H9 (cell line): ENCODE data around the gene EFNA3. TPM values are rescaled to one million over a fixed set of nuclear protein-coding genes. Genes with fewer than 3 reads are reported as not detected.
A peak's percentile ranks its signal among the peaks of the same experiment; 100 is the strongest.

Source experiments
- DNase-seq: peaks from one replicate; pipeline ENCODE4 v3.0.0-alpha.2; 2017
- H2AFZ ChIP-seq: one replicate; pipeline ENCODE4 v1.6.1; 2013; ENCODE audit warnings: mild to moderate bottlenecking, low read length, control low read depth, moderate library complexity
- H2AK5ac ChIP-seq: 2 replicates; pipeline ENCODE4 v1.6.1; 2013; ENCODE audit warnings: low read length, control low read depth, mixed read lengths; ENCODE audit not compliant: insufficient read length
- H2BK120ac ChIP-seq: one replicate; pipeline ENCODE4 v1.6.1; 2013; ENCODE audit warnings: low read depth, mild to moderate bottlenecking, low read length, control low read depth, inconsistent platforms; ENCODE audit not compliant: poor library complexity, severe bottlenecking
- H2BK12ac ChIP-seq: 2 replicates; pipeline ENCODE4 v1.6.1; 2013; ENCODE audit warnings: low read length, control low read depth, mixed read lengths, low read depth; ENCODE audit not compliant: insufficient read length
- H2BK15ac ChIP-seq: 2 replicates; pipeline ENCODE4 v1.6.1; 2013; ENCODE audit warnings: low read depth, low read length, control low read depth
- H2BK20ac ChIP-seq: one replicate; pipeline ENCODE4 v1.6.1; 2013; ENCODE audit warnings: low read depth, mild to moderate bottlenecking, low read length, control low read depth, inconsistent platforms; ENCODE audit not compliant: poor library complexity, severe bottlenecking
- H2BK5ac ChIP-seq: 2 replicates; pipeline ENCODE4 v1.6.1; 2013; ENCODE audit warnings: low read length, control low read depth, mixed read lengths; ENCODE audit not compliant: insufficient read length
- H3K14ac ChIP-seq: 2 replicates; pipeline ENCODE4 v1.6.1; 2013; ENCODE audit warnings: low read length, control low read depth; ENCODE audit not compliant: insufficient read depth
- H3K18ac ChIP-seq: 2 replicates; pipeline ENCODE4 v1.6.1; 2013; ENCODE audit warnings: low read depth, mild to moderate bottlenecking, mixed read lengths, low read length, control low read depth; ENCODE audit not compliant: insufficient read length
- H3K23ac ChIP-seq: 2 replicates; pipeline ENCODE4 v1.6.1; 2013; ENCODE audit warnings: low read length, control low read depth, mixed read lengths, low read depth; ENCODE audit not compliant: insufficient read length
- H3K23me2 ChIP-seq: 2 replicates; pipeline ENCODE4 v1.6.1; 2013; ENCODE audit warnings: low read depth, mild to moderate bottlenecking, mixed read lengths, low read length, control low read depth; ENCODE audit not compliant: insufficient read length, poor library complexity, severe bottlenecking
- H3K27ac ChIP-seq: 2 replicates; pipeline ENCODE4 v1.5.1; 2013; ENCODE audit warnings: low read length, control low read depth, mixed read lengths, low read depth; ENCODE audit not compliant: insufficient read length
- H3K27me3 ChIP-seq: 2 replicates; pipeline ENCODE4 v1.6.1; 2013; ENCODE audit warnings: low read length, control low read depth, inconsistent platforms; ENCODE audit not compliant: insufficient read depth
- H3K4ac ChIP-seq: 2 replicates; pipeline ENCODE4 v1.6.1; 2013; ENCODE audit warnings: low read depth, mild to moderate bottlenecking, control low read depth, inconsistent platforms, low read length, moderate library complexity
- H3K4me1 ChIP-seq: 2 replicates; pipeline ENCODE4 v1.6.1; 2013; ENCODE audit warnings: low read length, control low read depth, inconsistent platforms; ENCODE audit not compliant: insufficient read depth
- H3K4me2 ChIP-seq: 2 replicates; pipeline ENCODE4 v1.6.1; 2013; ENCODE audit warnings: low read length, control low read depth, mixed read lengths; ENCODE audit not compliant: insufficient read length, insufficient read depth
- H3K56ac ChIP-seq: 2 replicates; pipeline ENCODE4 v1.6.1; 2013; ENCODE audit warnings: low read depth, mild to moderate bottlenecking, mixed read lengths, low read length, control low read depth; ENCODE audit not compliant: insufficient read length
- H3K79me1 ChIP-seq: 2 replicates; pipeline ENCODE4 v1.6.1; 2013; ENCODE audit warnings: low read depth, mild to moderate bottlenecking, moderate library complexity, low read length, control low read depth, inconsistent platforms; ENCODE audit not compliant: insufficient read depth, poor library complexity, severe bottlenecking
- H3K79me2 ChIP-seq: 2 replicates; pipeline ENCODE4 v1.6.1; 2013; ENCODE audit warnings: low read length, control low read depth, inconsistent platforms; ENCODE audit not compliant: insufficient read depth
- H3K9ac ChIP-seq: 2 replicates; pipeline ENCODE4 v1.6.1; 2013; ENCODE audit warnings: low read length, control low read depth, mixed read lengths; ENCODE audit not compliant: insufficient read length; ENCODE audit errors: extremely low read depth
- H3K9me3 ChIP-seq: one replicate; pipeline ENCODE4 v1.6.1; 2013; ENCODE audit warnings: low read depth, low read length, inconsistent platforms; ENCODE audit not compliant: control insufficient read depth
- H3T11ph ChIP-seq: one replicate; pipeline ENCODE4 v1.6.1; 2013; ENCODE audit warnings: mild to moderate bottlenecking, low read length, control low read depth, inconsistent platforms
- H4K20me1 ChIP-seq: one replicate; pipeline ENCODE4 v1.6.1; 2013; ENCODE audit not compliant: control insufficient read depth, insufficient read length, insufficient read depth
- H4K5ac ChIP-seq: 2 replicates; pipeline ENCODE4 v1.6.1; 2013; ENCODE audit warnings: low read depth, mild to moderate bottlenecking, mixed read lengths, low read length, control low read depth; ENCODE audit not compliant: insufficient read length
- H4K8ac ChIP-seq: replicated peaks from 2 replicates; pipeline ENCODE4 v1.6.1; 2013; ENCODE audit warnings: low read length, control low read depth, mixed read lengths, low read depth; ENCODE audit not compliant: insufficient read length
- H4K91ac ChIP-seq: 2 replicates; pipeline ENCODE4 v1.6.1; 2013; ENCODE audit warnings: low read depth, mild to moderate bottlenecking, moderate library complexity, mixed read lengths, low read length, control low read depth; ENCODE audit not compliant: insufficient read length
- H3K27ac Mint-ChIP-seq, 3 experiments: 2 replicates in 2 of 3; 3 replicates in 1 of 3; pipeline ENCODE4 v1.8.0; 2020 to 2021; ENCODE audit warnings: mixed read lengths in 3 of 3, mild to moderate bottlenecking in 1 of 3, moderate library complexity in 1 of 3
- H3K27me3 Mint-ChIP-seq: 2 replicates; pipeline ENCODE4 v1.8.0; 2021; ENCODE audit warnings: low read depth, mild to moderate bottlenecking, moderate library complexity, mixed read lengths
- H3K36me3 Mint-ChIP-seq, 3 experiments: 2 replicates in 2 of 3; 3 replicates in 1 of 3; pipeline ENCODE4 v1.8.0; 2020 to 2021; ENCODE audit warnings: low read depth in 3 of 3, mixed read lengths in 3 of 3; ENCODE audit not compliant: insufficient read depth in 1 of 3
- H3K4me1 Mint-ChIP-seq, 2 experiments: 2 replicates each; pipeline ENCODE4 v1.8.0; 2020; ENCODE audit warnings: mixed read lengths in 2 of 2
- H3K4me3 Mint-ChIP-seq, 2 experiments: 2 replicates in 1 of 2; 3 replicates in 1 of 2; pipeline ENCODE4 v1.8.0; 2020 to 2021; ENCODE audit warnings: mild to moderate bottlenecking in 2 of 2, mixed read lengths in 2 of 2, moderate library complexity in 1 of 2
- H3K9me3 Mint-ChIP-seq, 2 experiments: 2 replicates in 1 of 2; 3 replicates in 1 of 2; pipeline ENCODE4 v1.8.0; 2020; ENCODE audit warnings: mild to moderate bottlenecking in 2 of 2, mixed read lengths in 2 of 2, moderate library complexity in 1 of 2
- WGBS: extraction: QIAGEN DNeasy Blood & Tissue Kit; methylation state at CpG from one replicate; pipeline ENCODE4 v1.1.7; 2013; ENCODE audit warnings: missing lambda C conversion rate, low lambda C conversion rate, mixed read lengths; ENCODE audit not compliant: insufficient read length; ENCODE audit errors: extremely low coverage; 5-methylcytosine and 5-hydroxymethylcytosine counted together
- total RNA-seq: library from RNA; stranded (reverse); gene quantifications from 2 replicates; pipeline ENCODE4 v1.2.1, GENCODE V29; 2021
- TF ChIP-seq, protein P1 (sequence below): fragments of 200-600 bp; sonication (generic); conservative IDR thresholded peaks from 3 replicates; pipeline ENCODE4 v1.8.0; 2021; ENCODE audit warnings: antibody characterized with exemption, mild to moderate bottlenecking

The EFNA3 gene
- total RNA-seq, 1 experiment from 2014 or later = 3.9 TPM

DNA sequence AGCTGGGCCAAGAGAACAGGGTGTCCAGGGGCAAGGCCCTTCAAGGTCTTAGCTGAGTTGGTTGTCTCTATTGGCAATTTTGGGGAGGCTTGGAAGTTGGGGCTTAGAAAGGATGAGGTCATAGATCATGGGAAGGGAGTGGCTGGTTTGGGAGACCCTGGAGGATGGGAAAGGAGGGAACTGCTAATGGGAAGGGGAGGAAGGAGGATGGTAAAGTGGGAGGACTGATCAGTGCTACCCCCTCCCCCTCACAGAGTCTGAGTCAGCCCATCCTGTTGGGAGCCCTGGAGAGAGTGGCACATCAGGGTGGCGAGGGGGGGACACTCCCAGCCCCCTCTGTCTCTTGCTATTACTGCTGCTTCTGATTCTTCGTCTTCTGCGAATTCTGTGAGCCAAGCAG lies 10.0 kb upstream of the EFNA3 start:
- H3K36me3 Mint-ChIP-seq = peaks cover 9 to 32% (median 30%) of the 10 kb centered on the region in 3 experiments
- no peaks in the 10 kb centered on the region; a peak in 1 of 5 replicates for H3K9me3 Mint-ChIP-seq
- Histone ChIP-seq H2AFZ (no peak overlapping the region), H3K4me2 (no peak overlapping the region), H3K23ac (no peak overlapping the region), H3K79me2 (no peaks in the 10 kb centered on the region; the same call in 1 of the 2 replicates), H2BK5ac (no peak overlapping the region), H3K9ac (no peak overlapping the region), H3K23me2 (peaks cover 9% of the 10 kb centered on the region), H3K4ac (no peak overlapping the region), H3K56ac (no peak overlapping the region), H3K27ac (no peak overlapping the region), H4K91ac (no peak overlapping the region), H4K20me1 (no peaks in the 10 kb centered on the region), H3K9me3 (no peaks in the 10 kb centered on the region), H2BK12ac (no peak overlapping the region), H2BK120ac (no peak overlapping the region), H3K27me3 (no peaks in the 10 kb centered on the region), H2BK15ac (no peak overlapping the region), H3K4me1 (peaks cover 7% of the 10 kb centered on the region; the same call in 1 of the 2 replicates), H2AK5ac (no peak overlapping the region), H2BK20ac (no peak overlapping the region), H3K18ac (no peak overlapping the region), H3T11ph (no peak overlapping the region), H4K8ac (no peak overlapping the region), H4K5ac (no peak overlapping the region), H3K14ac (no peak overlapping the region), H3K79me1 (no peaks in the 10 kb centered on the region)
- peaks cover 22% of the 10 kb centered on the region for H3K27me3 Mint-ChIP-seq
- no CpG with 5 or more reads among the region's 3 CpGs for WGBS
- TF ChIP-seq, protein P1, sequence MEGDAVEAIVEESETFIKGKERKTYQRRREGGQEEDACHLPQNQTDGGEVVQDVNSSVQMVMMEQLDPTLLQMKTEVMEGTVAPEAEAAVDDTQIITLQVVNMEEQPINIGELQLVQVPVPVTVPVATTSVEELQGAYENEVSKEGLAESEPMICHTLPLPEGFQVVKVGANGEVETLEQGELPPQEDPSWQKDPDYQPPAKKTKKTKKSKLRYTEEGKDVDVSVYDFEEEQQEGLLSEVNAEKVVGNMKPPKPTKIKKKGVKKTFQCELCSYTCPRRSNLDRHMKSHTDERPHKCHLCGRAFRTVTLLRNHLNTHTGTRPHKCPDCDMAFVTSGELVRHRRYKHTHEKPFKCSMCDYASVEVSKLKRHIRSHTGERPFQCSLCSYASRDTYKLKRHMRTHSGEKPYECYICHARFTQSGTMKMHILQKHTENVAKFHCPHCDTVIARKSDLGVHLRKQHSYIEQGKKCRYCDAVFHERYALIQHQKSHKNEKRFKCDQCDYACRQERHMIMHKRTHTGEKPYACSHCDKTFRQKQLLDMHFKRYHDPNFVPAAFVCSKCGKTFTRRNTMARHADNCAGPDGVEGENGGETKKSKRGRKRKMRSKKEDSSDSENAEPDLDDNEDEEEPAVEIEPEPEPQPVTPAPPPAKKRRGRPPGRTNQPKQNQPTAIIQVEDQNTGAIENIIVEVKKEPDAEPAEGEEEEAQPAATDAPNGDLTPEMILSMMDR = no peak
- H3K4me3 Mint-ChIP-seq = 0 out of 5 replicates have a peak overlapping the region, but pooled peaks of 1 of the 2 experiments have one; percentile 59
- DNase-seq = no peak
- peaks cover 41 to 49% of the 10 kb centered on the region in 2 experiments for H3K4me1 Mint-ChIP-seq
- no peak overlapping the region for H3K27ac Mint-ChIP-seq
